Measurements from ENCODE around the gene PTPRN2. TPM values are rescaled to one million over a fixed set of nuclear protein-coding genes. Genes with fewer than 3 reads are reported as not detected.

The PTPRN2 gene
- total RNA-seq, 1 donor from 2014 or later, result 11.4 TPM

DNA sequence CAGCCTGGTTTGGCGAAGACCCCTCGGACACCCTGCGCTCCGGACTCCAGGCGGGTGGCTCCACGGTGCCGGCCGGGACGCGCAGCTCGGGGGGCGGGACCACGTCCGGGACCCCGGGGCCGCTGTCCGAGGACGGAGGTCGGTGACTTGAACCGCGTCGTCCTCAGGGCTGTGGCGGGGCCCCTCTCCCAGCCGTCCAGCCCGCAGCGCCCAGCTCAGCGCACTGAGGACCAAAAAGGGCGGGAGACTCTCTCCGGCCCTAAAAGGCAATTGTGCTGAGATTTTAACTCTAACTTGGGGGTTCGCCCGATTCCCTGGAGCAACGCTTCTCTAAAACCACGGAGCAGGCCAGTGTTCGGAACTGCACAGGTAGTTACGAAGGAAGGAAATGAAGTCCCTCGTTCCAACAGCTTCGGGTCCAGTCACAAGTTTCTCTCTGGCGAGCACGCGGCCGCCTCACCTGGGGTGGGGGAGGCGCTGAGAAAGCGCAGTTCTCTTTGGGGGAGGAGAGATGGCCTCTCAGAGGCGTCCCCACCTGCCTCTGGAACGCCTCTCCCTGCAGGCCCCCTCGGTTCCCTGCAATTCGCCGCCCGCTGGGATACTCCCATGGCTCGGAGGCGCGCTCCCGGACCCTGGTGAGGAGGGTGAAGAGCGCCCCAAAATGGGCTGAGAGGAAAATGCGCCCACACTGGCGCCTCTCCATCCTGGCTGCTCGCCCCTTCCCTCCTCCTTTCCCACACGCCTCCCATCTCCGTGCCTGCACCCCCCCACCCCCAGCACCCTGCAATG is 898.2 kb downstream of the PTPRN2 start:
- TF ChIP-seq, protein P1, sequence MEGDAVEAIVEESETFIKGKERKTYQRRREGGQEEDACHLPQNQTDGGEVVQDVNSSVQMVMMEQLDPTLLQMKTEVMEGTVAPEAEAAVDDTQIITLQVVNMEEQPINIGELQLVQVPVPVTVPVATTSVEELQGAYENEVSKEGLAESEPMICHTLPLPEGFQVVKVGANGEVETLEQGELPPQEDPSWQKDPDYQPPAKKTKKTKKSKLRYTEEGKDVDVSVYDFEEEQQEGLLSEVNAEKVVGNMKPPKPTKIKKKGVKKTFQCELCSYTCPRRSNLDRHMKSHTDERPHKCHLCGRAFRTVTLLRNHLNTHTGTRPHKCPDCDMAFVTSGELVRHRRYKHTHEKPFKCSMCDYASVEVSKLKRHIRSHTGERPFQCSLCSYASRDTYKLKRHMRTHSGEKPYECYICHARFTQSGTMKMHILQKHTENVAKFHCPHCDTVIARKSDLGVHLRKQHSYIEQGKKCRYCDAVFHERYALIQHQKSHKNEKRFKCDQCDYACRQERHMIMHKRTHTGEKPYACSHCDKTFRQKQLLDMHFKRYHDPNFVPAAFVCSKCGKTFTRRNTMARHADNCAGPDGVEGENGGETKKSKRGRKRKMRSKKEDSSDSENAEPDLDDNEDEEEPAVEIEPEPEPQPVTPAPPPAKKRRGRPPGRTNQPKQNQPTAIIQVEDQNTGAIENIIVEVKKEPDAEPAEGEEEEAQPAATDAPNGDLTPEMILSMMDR (IDR thresholded peaks at IDR 0.05; ENCODE audit: unreplicated experiment), result no peak
- peaks cover 54% of the 10 kb centered on the region for H3K27me3 Mint-ChIP-seq
- DNase-seq (ENCODE audit: low spot score, unreplicated experiment), result no peak
- no peak overlapping the region for H3K27ac Mint-ChIP-seq
- peaks cover 4% of the 10 kb centered on the region for H3K4me1 Mint-ChIP-seq (ENCODE audit: low read depth)
- H3K36me3 Mint-ChIP-seq (ENCODE audit: insufficient read depth), result no peaks in the 10 kb centered on the region
- H3K9me3 Mint-ChIP-seq (ENCODE audit: low read depth), result no peaks in the 10 kb centered on the region
- H3K4me3 Mint-ChIP-seq (ENCODE audit: low read depth), result no peak overlapping the region

DNA sequence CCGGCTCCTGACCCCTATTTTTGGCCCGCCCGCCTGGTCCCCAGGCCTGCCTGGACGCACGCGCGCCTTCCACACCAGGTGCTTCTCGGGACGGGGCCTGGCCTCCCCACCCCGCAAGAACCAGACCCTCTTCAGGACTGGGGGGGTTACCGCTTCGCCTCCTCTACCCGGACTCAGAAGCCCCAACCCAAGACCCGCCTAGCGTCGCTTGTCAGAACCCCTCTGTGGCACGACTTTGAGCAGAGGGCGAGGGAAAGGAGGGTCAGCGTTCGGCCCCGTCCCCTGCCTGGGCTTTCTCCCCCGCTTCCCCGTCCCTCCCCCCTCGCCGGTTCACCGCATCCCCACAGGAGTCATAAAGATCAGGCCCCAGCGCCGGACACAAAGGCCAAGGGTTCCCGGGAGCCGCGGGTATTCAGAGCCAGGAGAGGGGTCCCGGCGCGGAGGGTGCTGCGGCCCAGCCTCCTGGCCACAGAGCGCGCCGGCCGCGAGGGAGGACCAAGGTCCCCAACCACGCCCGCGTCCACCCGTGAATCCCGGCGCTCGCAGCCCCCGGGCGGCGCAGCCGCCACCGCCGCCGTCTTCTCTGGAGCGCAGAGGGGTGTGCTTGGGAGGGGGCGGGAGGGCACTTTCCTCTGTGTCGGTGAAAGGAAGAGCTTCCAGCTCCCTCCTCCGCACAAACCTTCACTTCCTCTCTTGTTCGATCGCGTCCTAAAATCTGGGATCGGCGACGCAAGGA is 898.9 kb downstream of the PTPRN2 start:
- Mint-ChIP-seq H3K9me3 (ENCODE audit: low read depth) (no peaks in the 10 kb centered on the region), H3K27ac (no peak overlapping the region), H3K4me3 (ENCODE audit: low read depth) (no peak overlapping the region), H3K4me1 (ENCODE audit: low read depth) (peaks cover 7% of the 10 kb centered on the region), H3K27me3 (peaks cover 52% of the 10 kb centered on the region), H3K36me3 (ENCODE audit: insufficient read depth) (no peaks in the 10 kb centered on the region)
- no peak for DNase-seq (ENCODE audit: low spot score, unreplicated experiment)
- TF ChIP-seq, protein P1 (IDR thresholded peaks at IDR 0.05; ENCODE audit: unreplicated experiment), result no peak

DNA sequence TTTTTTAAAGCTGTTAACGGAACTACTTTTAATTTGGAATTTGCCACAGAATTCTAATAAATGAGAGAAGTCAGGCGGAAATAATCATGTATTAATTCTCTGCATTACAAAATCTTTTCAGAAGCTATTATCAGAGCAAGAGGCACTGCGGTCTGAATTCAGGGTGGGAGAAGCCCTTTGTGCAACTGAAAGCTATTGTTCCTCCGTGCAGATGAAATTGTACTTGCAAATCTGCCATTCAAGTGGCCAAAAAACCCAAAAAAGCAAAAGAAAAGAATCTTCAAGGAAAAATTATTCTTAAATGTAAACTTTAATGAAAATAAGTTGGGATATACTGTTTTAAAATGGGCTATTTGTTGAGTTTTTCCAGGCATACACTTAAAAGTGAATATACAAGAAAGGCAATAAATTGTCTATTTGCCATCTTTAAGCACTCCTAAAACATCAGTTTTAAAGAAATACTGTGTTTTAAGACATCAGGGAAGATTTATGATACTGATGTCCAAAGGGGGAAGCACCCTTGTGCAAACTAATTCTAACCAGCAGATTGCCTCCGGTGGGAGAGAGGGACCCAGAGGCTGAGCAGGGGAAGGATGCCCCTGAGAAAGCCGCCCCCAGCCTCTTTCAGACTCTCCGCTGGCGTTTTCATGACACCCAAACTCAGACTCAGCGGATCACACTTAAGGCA is 899.6 kb downstream of the PTPRN2 start:
- TF ChIP-seq, protein P1 (IDR thresholded peaks at IDR 0.05; ENCODE audit: unreplicated experiment), result no peak
- Mint-ChIP-seq H3K4me3 (ENCODE audit: low read depth) (no peak overlapping the region), H3K9me3 (ENCODE audit: low read depth) (no peaks in the 10 kb centered on the region), H3K27me3 (peaks cover 59% of the 10 kb centered on the region), H3K36me3 (ENCODE audit: insufficient read depth) (no peaks in the 10 kb centered on the region), H3K4me1 (ENCODE audit: low read depth) (peaks cover 7% of the 10 kb centered on the region), H3K27ac (no peak overlapping the region)
- no peak for DNase-seq (ENCODE audit: low spot score, unreplicated experiment)

DNA sequence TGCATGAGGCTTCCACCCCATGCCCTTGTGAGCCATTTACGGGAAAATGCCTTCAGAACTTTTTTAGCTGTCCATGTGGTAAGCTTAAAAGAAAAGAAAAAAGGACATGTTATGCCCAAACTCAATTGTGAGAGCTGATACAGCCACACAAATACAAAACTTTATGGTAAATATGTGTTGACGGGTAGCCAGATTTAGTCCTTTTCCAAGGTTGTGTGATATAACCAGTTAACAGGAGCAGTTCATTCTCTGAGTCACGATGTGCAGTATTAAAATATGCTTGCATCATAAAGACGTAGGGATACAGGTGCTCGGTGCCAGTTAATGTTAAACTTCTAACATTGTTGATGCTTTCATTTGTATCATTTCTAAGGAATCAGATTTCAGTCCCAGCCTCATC is 900.5 kb downstream of the PTPRN2 start:
- Mint-ChIP-seq H3K9me3 (ENCODE audit: low read depth) (no peaks in the 10 kb centered on the region), H3K27ac (no peak overlapping the region), H3K27me3 (peaks cover 64% of the 10 kb centered on the region), H3K4me1 (ENCODE audit: low read depth) (peaks cover 5% of the 10 kb centered on the region), H3K4me3 (ENCODE audit: low read depth) (no peak overlapping the region), H3K36me3 (ENCODE audit: insufficient read depth) (no peaks in the 10 kb centered on the region)
- TF ChIP-seq, protein P1 (IDR thresholded peaks at IDR 0.05; ENCODE audit: unreplicated experiment), result no peak
- DNase-seq (ENCODE audit: low spot score, unreplicated experiment), result no peak

DNA sequence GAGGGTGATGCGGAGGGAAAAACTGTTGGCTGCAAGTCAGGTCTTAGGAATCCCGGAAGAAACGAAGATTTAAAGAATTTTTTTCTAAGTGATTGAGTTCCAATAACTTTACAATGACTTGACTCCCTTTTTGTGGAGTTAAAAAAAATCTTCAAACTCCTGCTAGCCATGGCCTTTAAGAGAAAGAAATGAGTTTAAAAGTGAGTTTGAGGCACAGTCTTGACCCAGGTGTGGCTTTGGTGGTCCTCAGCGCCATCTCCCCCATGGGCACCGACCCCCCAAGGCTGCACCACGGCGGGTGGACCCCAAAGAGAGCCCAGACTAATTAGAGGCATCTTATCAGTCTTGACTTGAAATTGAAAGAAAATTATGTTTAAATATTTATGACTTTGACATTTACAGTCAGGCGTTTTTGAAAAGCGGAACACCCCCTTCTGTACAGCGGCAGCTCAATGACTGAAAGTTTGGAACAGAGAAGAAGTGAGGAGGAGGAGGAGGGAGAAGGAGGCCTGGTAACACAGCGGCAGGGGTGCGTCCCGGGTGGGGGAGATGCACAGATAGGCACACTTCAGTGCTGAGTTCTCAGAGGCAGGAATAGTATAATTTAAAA is 901.2 kb downstream of the PTPRN2 start:
- TF ChIP-seq, protein P1 (IDR thresholded peaks at IDR 0.05; ENCODE audit: unreplicated experiment), result no peak
- no peak overlapping the region for H3K27ac Mint-ChIP-seq
- H3K36me3 Mint-ChIP-seq (ENCODE audit: insufficient read depth), result no peaks in the 10 kb centered on the region
- peaks cover 68% of the 10 kb centered on the region for H3K27me3 Mint-ChIP-seq
- H3K4me1 Mint-ChIP-seq (ENCODE audit: low read depth), result peaks cover 5% of the 10 kb centered on the region
- H3K9me3 Mint-ChIP-seq (ENCODE audit: low read depth), result no peaks in the 10 kb centered on the region
- no peak overlapping the region for H3K4me3 Mint-ChIP-seq (ENCODE audit: low read depth)
- no peak for DNase-seq (ENCODE audit: low spot score, unreplicated experiment)
